ENCODE measurements around the gene GLT6D1. TPM values are rescaled to one million over a fixed set of nuclear protein-coding genes. Genes with fewer than 3 reads are reported as not detected.

GLT6D1 gene
- total RNA-seq, 1 experiment from 2014 or later, result not detected

- ChIA-PET POLR2A (interaction anchor here (0.5 kb wide), 1 partner anchor 45 kb away, joined by 4 read pairs; no protein-coding TSS in a partner anchor), CTCF (no interaction called here)
- ATAC-seq, result peak; percentile 41; the same call in 1 of the 2 replicates
- H3K4me3 ChIP-seq (ENCODE audit: low read depth in 2 of 2, low read length in 2 of 2), result no peak overlapping the region
- H3K36me3 ChIP-seq (ENCODE audit: control insufficient read depth, insufficient read depth, low read length), result no peaks in the 10 kb centered on the region
- intact Hi-C loops (cut with micrococcal nuclease; ENCODE audit: unreplicated experiment) (no loop called here), in situ Hi-C loops (cut with HindIII; ENCODE audit: low pct_unique_long_range_greater_than_20kb, low sequenced_read_pairs) (no loop called here)
- H3K27me3 ChIP-seq (ENCODE audit: control insufficient read depth, insufficient read depth, low read length), result no peaks in the 10 kb centered on the region
- H3K4me1 ChIP-seq (ENCODE audit: control insufficient read depth, insufficient read depth, low read length), result no peaks in the 10 kb centered on the region
- no peak overlapping the region for H3K27ac ChIP-seq (ENCODE audit: low read length)
- no peak for DNase-seq (ENCODE audit: low read depth, low spot score)
- H3K9me3 ChIP-seq (ENCODE audit: control insufficient read depth, insufficient read depth, low read depth, low read length), result no peaks in the 10 kb centered on the region
- BruUV-seq (replicated peaks), result no TSS peak
- TF ChIP-seq, protein P1, sequence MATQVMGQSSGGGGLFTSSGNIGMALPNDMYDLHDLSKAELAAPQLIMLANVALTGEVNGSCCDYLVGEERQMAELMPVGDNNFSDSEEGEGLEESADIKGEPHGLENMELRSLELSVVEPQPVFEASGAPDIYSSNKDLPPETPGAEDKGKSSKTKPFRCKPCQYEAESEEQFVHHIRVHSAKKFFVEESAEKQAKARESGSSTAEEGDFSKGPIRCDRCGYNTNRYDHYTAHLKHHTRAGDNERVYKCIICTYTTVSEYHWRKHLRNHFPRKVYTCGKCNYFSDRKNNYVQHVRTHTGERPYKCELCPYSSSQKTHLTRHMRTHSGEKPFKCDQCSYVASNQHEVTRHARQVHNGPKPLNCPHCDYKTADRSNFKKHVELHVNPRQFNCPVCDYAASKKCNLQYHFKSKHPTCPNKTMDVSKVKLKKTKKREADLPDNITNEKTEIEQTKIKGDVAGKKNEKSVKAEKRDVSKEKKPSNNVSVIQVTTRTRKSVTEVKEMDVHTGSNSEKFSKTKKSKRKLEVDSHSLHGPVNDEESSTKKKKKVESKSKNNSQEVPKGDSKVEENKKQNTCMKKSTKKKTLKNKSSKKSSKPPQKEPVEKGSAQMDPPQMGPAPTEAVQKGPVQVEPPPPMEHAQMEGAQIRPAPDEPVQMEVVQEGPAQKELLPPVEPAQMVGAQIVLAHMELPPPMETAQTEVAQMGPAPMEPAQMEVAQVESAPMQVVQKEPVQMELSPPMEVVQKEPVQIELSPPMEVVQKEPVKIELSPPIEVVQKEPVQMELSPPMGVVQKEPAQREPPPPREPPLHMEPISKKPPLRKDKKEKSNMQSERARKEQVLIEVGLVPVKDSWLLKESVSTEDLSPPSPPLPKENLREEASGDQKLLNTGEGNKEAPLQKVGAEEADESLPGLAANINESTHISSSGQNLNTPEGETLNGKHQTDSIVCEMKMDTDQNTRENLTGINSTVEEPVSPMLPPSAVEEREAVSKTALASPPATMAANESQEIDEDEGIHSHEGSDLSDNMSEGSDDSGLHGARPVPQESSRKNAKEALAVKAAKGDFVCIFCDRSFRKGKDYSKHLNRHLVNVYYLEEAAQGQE (IDR thresholded peaks at IDR 0.05; ENCODE audit: insufficient read depth in 1 of 2, low read depth in 2 of 2, low read length in 1 of 2), result no peak
- TF ChIP-seq POLR2AphosphoS5 (IDR thresholded peaks at IDR 0.05; ENCODE audit: low read depth, low read length), result no peak
- no peak for TF ChIP-seq TCF7L2 (IDR thresholded peaks at IDR 0.05; ENCODE audit: low read depth, low read length)
- no peak for TF ChIP-seq SIN3A (IDR thresholded peaks at IDR 0.05; ENCODE audit: borderline replicate concordance, insufficient read depth, low read depth, low read length)
- no peak for TF ChIP-seq CTCF (IDR thresholded peaks at IDR 0.05)
These were observed 34.7 kb downstream of the GLT6D1 start for GRCh38 chr9:135604437-135605237.

GRCh38 chr9:135602789-135603481 is 36.4 kb downstream of the GLT6D1 start:
- TF ChIP-seq CTCF (IDR thresholded peaks at IDR 0.05) (peak; percentile 88), POLR2AphosphoS5 (IDR thresholded peaks at IDR 0.05; ENCODE audit: low read depth, low read length) (no peak), SIN3A (IDR thresholded peaks at IDR 0.05; ENCODE audit: borderline replicate concordance, insufficient read depth, low read depth, low read length) (no peak)
- POLR2A ChIA-PET, result no interaction called here
- in situ Hi-C loops (cut with HindIII; ENCODE audit: low pct_unique_long_range_greater_than_20kb, low sequenced_read_pairs), result no loop called here

More at GRCh38 chr9:135602789-135603481, 36.4 kb downstream of the GLT6D1 start:
- Histone ChIP-seq H3K27me3 (ENCODE audit: control insufficient read depth, insufficient read depth, low read length) (no peaks in the 10 kb centered on the region), H3K9me3 (ENCODE audit: control insufficient read depth, insufficient read depth, low read depth, low read length) (no peaks in the 10 kb centered on the region), H3K36me3 (ENCODE audit: control insufficient read depth, insufficient read depth, low read length) (no peaks in the 10 kb centered on the region), H3K4me1 (ENCODE audit: control insufficient read depth, insufficient read depth, low read length) (no peaks in the 10 kb centered on the region), H3K27ac (ENCODE audit: low read length) (no peak overlapping the region), H3K4me3 (ENCODE audit: low read depth in 2 of 2, low read length in 2 of 2) (no peak overlapping the region)
- intact Hi-C loops (cut with micrococcal nuclease; ENCODE audit: unreplicated experiment), result no loop called here
- ATAC-seq (no peak), DNase-seq (ENCODE audit: low read depth, low spot score) (peak; percentile 45)
- no TSS peak for BruUV-seq (replicated peaks)
- CTCF ChIA-PET, result interaction anchor here (0.6 to 0.7 kb wide), 3 partner anchors 14 to 1345 kb away, joined by 3 to 4 read pairs (median 3); no protein-coding TSS in a partner anchor
